ENCODE data around the gene TMEM17.

The TMEM17 gene

GRCh38 chr2:62505750-62506420 is at the start of gene TMEM17:
Gene TMEM17, minus strand, starts transcription at chr2:62506195. Its CDS starts 66 bp downstream, at chr2:62506129.
- no peaks in the 10 kb centered on the region for H3K4me1 ChIP-seq (ENCODE audit: insufficient read depth, insufficient read length)
- peak within 1 kb of the TSS; percentile 59 for H3K4me3 ChIP-seq (ENCODE audit: insufficient read length, low read depth)
- H3K9me3 ChIP-seq (ENCODE audit: insufficient read depth, low read length), result no peaks in the 10 kb centered on the region
- peak within 1 kb of the TSS; percentile 52 for H3K9ac ChIP-seq (ENCODE audit: insufficient read length, low read depth)
- DNase-seq (ENCODE audit: low read depth, low spot score), result peak; percentile 83
- H3K27me3 ChIP-seq (ENCODE audit: insufficient read depth, insufficient read length), result no peaks in the 10 kb centered on the region
- TF ChIP-seq ZNF274 (IDR thresholded peaks at IDR 0.05; ENCODE audit: low read depth, low read length) (no peak), SUZ12 (IDR thresholded peaks at IDR 0.05; ENCODE audit: extremely low read depth, insufficient read depth, insufficient read length) (no peak), YY1 (IDR thresholded peaks at IDR 0.05; ENCODE audit: insufficient read depth, insufficient read length) (peak; percentile 93)
- H3K36me3 ChIP-seq (ENCODE audit: insufficient read depth, insufficient read length, low read length), result no peaks in the 10 kb centered on the region

GRCh38 chr2:62554440-62554839 is 48.4 kb upstream of the TMEM17 start:
- H3K9me3 ChIP-seq (ENCODE audit: insufficient read depth, low read length), result no peaks in the 10 kb centered on the region
- H3K27me3 ChIP-seq (ENCODE audit: insufficient read depth, insufficient read length), result no peaks in the 10 kb centered on the region
- DNase-seq (ENCODE audit: low read depth, low spot score), result no peak
- H3K36me3 ChIP-seq (ENCODE audit: insufficient read depth, insufficient read length, low read length), result no peaks in the 10 kb centered on the region
- TF ChIP-seq YY1 (IDR thresholded peaks at IDR 0.05; ENCODE audit: insufficient read depth, insufficient read length) (no peak), ZNF274 (IDR thresholded peaks at IDR 0.05; ENCODE audit: low read depth, low read length) (no peak), SUZ12 (IDR thresholded peaks at IDR 0.05; ENCODE audit: extremely low read depth, insufficient read depth, insufficient read length) (no peak)
- H3K9ac ChIP-seq (ENCODE audit: insufficient read length, low read depth), result no peak overlapping the region
- no peak overlapping the region for H3K4me3 ChIP-seq (ENCODE audit: insufficient read length, low read depth)
- H3K4me1 ChIP-seq (ENCODE audit: insufficient read depth, insufficient read length), result no peaks in the 10 kb centered on the region

GRCh38 chr2:62550461-62550860 is 44.5 kb upstream of the TMEM17 start:
- H3K9ac ChIP-seq (ENCODE audit: insufficient read length, low read depth), result no peak overlapping the region
- no peak for DNase-seq (ENCODE audit: low read depth, low spot score)
- no peaks in the 10 kb centered on the region for H3K9me3 ChIP-seq (ENCODE audit: insufficient read depth, low read length)
- H3K36me3 ChIP-seq (ENCODE audit: insufficient read depth, insufficient read length, low read length), result no peaks in the 10 kb centered on the region
- TF ChIP-seq SUZ12 (IDR thresholded peaks at IDR 0.05; ENCODE audit: extremely low read depth, insufficient read depth, insufficient read length), result no peak
- TF ChIP-seq YY1 (IDR thresholded peaks at IDR 0.05; ENCODE audit: insufficient read depth, insufficient read length), result no peak
- TF ChIP-seq ZNF274 (IDR thresholded peaks at IDR 0.05; ENCODE audit: low read depth, low read length), result no peak
- no peak overlapping the region for H3K4me3 ChIP-seq (ENCODE audit: insufficient read length, low read depth)
- H3K27me3 ChIP-seq (ENCODE audit: insufficient read depth, insufficient read length), result no peaks in the 10 kb centered on the region
- no peaks in the 10 kb centered on the region for H3K4me1 ChIP-seq (ENCODE audit: insufficient read depth, insufficient read length)

- Histone ChIP-seq H3K9ac (ENCODE audit: insufficient read length, low read depth) (no peak overlapping the region), H3K36me3 (ENCODE audit: insufficient read depth, insufficient read length, low read length) (no peaks in the 10 kb centered on the region), H3K4me1 (ENCODE audit: insufficient read depth, insufficient read length) (no peaks in the 10 kb centered on the region), H3K9me3 (ENCODE audit: insufficient read depth, low read length) (no peaks in the 10 kb centered on the region), H3K27me3 (ENCODE audit: insufficient read depth, insufficient read length) (no peaks in the 10 kb centered on the region), H3K4me3 (ENCODE audit: insufficient read length, low read depth) (no peak overlapping the region)
- no peak for TF ChIP-seq ZNF274 (IDR thresholded peaks at IDR 0.05; ENCODE audit: low read depth, low read length)
- no peak for TF ChIP-seq SUZ12 (IDR thresholded peaks at IDR 0.05; ENCODE audit: extremely low read depth, insufficient read depth, insufficient read length)
- no peak for TF ChIP-seq YY1 (IDR thresholded peaks at IDR 0.05; ENCODE audit: insufficient read depth, insufficient read length)
- DNase-seq (ENCODE audit: low read depth, low spot score), result no peak
These were observed 41.9 kb upstream of the TMEM17 start for GRCh38 chr2:62547854-62548253.

GRCh38 chr2:62545261-62545660 is 39.3 kb upstream of the TMEM17 start:
- H3K4me1 ChIP-seq (ENCODE audit: insufficient read depth, insufficient read length), result no peaks in the 10 kb centered on the region
- H3K9me3 ChIP-seq (ENCODE audit: insufficient read depth, low read length), result no peaks in the 10 kb centered on the region
- H3K36me3 ChIP-seq (ENCODE audit: insufficient read depth, insufficient read length, low read length), result no peaks in the 10 kb centered on the region
- H3K9ac ChIP-seq (ENCODE audit: insufficient read length, low read depth), result no peak overlapping the region
- no peak for DNase-seq (ENCODE audit: low read depth, low spot score)
- no peaks in the 10 kb centered on the region for H3K27me3 ChIP-seq (ENCODE audit: insufficient read depth, insufficient read length)
- no peak overlapping the region for H3K4me3 ChIP-seq (ENCODE audit: insufficient read length, low read depth)
- TF ChIP-seq ZNF274 (IDR thresholded peaks at IDR 0.05; ENCODE audit: low read depth, low read length), result no peak
- no peak for TF ChIP-seq YY1 (IDR thresholded peaks at IDR 0.05; ENCODE audit: insufficient read depth, insufficient read length)
- TF ChIP-seq SUZ12 (IDR thresholded peaks at IDR 0.05; ENCODE audit: extremely low read depth, insufficient read depth, insufficient read length), result no peak

GRCh38 chr2:62540408-62541168 is 34.6 kb upstream of the TMEM17 start:
- Histone ChIP-seq H3K27me3 (ENCODE audit: insufficient read depth, insufficient read length) (no peaks in the 10 kb centered on the region), H3K36me3 (ENCODE audit: insufficient read depth, insufficient read length, low read length) (no peaks in the 10 kb centered on the region), H3K4me1 (ENCODE audit: insufficient read depth, insufficient read length) (no peaks in the 10 kb centered on the region), H3K9ac (ENCODE audit: insufficient read length, low read depth) (no peak overlapping the region), H3K9me3 (ENCODE audit: insufficient read depth, low read length) (no peaks in the 10 kb centered on the region), H3K4me3 (ENCODE audit: insufficient read length, low read depth) (no peak overlapping the region)
- TF ChIP-seq YY1 (IDR thresholded peaks at IDR 0.05; ENCODE audit: insufficient read depth, insufficient read length) (no peak), ZNF274 (IDR thresholded peaks at IDR 0.05; ENCODE audit: low read depth, low read length) (no peak), SUZ12 (IDR thresholded peaks at IDR 0.05; ENCODE audit: extremely low read depth, insufficient read depth, insufficient read length) (no peak)
- DNase-seq (ENCODE audit: low read depth, low spot score), result no peak
